NT2/D1 (cell line): Measurements from ENCODE around the gene COPE.

ENCODE experiments used
- SUZ12 ChIP-seq: IDR thresholded peaks from 2 replicates; pipeline ENCODE4 v1.6.1; 2011; ENCODE audit not compliant: insufficient read length, insufficient read depth; ENCODE audit errors: extremely low read depth
- ZNF274 ChIP-seq: IDR thresholded peaks from 2 replicates; pipeline ENCODE4 v1.6.1; 2011; ENCODE audit warnings: mild to moderate bottlenecking, low read depth, low read length

- TF ChIP-seq SUZ12 (no peak), ZNF274 (no peak)
These were observed 37.7 kb downstream of the COPE start for GRCh38 chr19:18881491-18881890.
